ENCODE data around the gene ACTN1. TPM values are rescaled to one million over a fixed set of nuclear protein-coding genes. Genes with fewer than 3 reads are reported as not detected.

Gene ACTN1
- total and polyA plus RNA-seq, 10 of the 15 experiments (the other 5 are each of a cell fraction or from before 2014, with no cell fraction given), result 0.14 to 39.4 (median 2.6) TPM

DNA sequence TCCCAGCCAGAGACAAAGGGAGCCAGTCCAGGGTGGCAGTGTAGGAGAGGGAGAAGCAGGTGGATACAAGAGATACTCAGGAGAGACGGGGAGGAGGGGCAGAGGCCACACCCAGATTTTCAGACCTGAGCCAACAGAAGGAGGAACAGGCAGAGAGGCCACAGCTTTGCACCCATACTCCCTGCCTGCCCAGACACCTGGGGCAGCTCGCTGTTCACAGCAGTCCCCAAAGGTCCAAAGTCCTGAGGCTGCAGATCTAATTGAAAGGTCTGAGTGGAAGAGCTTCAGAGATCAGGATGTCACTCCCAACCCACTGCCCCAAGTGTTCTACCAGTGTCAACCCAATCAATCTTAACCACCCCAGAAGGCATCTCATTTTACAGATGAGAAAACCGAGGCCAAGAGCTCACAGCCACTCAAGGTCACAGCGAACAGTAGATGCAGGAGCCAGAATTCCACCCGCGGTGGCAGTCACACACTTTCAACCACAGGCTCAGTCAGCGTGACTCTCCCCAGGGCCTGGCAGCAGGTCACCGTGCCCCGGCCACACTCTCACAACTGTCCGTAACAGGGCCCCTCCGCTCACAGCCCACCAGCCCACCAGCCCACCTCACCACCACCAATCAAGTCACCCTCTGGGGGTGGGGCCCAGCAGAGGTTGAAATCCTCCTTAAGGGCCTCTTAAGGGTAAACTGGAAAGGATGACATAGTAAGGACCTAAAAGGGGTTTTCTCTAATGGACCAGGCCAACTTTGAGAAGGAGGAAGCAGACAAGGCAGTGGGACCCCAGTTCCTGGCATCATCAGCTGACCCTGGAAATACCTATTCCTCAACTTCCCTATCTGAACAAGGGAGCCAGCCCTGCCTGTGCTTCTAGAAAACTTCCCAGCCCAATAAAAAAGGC, 33.3 kb downstream of the ACTN1 start:
- Histone ChIP-seq H3K27ac (ENCODE audit: control insufficient read depth, insufficient read depth) (no peak overlapping the region), H3K79me2 (ENCODE audit: control insufficient read depth, insufficient read depth, low read length) (no peaks in the 10 kb centered on the region), H3K4me2 (ENCODE audit: control insufficient read depth, insufficient read depth) (0 out of 2 replicates have a peak overlapping the region, but pooled peaks have one; percentile 7), H2AFZ (ENCODE audit: control insufficient read depth, low read depth, low read length) (no peak overlapping the region), H3K27me3 (replicated peaks in 1 of 2; ENCODE audit: control insufficient read depth in 2 of 2, insufficient read depth in 2 of 2, low read length in 1 of 2) (0 out of 4 replicates have a peak, but pooled peaks cover 0 to 4% of the 10 kb centered on the region in 2 experiments), H3K36me3 (ENCODE audit: control insufficient read depth in 2 of 2, insufficient read depth in 2 of 2, low read length in 1 of 2) (no peaks in the 10 kb centered on the region), H3K4me3 (no peak overlapping the region), H3K4me1 (ENCODE audit: control insufficient read depth, insufficient read depth, low read length) (peaks cover 8% of the 10 kb centered on the region; the same call in 1 of the 2 replicates), H4K20me1 (ENCODE audit: control insufficient read depth, insufficient read depth) (no peaks in the 10 kb centered on the region), H3K9ac (ENCODE audit: control insufficient read depth, insufficient read depth, low read length) (no peak overlapping the region), H3K9me3 (replicated peaks; ENCODE audit: control insufficient read depth, insufficient read depth, low read length) (no peaks in the 10 kb centered on the region)
- ChIA-PET POLR2A (no interaction called here), RAD21 (ENCODE audit: unreplicated experiment) (interaction anchor here (1.5 kb wide), 1 partner anchor 36 kb away, joined by 5 read pairs; no protein-coding TSS in a partner anchor), SMC1A (ENCODE audit: uncharacterized antibody, unreplicated experiment) (interaction anchor here (1.5 kb wide), 1 partner anchor 16 kb away, joined by 5 read pairs; no protein-coding TSS in a partner anchor), CTCF (interaction anchor here (0.9 to 2.4 kb wide), 4 partner anchors 11 to 162 kb away, joined by 3 to 7 read pairs (median 4); no protein-coding TSS in a partner anchor)
- WGBS (ENCODE audit: insufficient coverage, insufficient replicate concordance, low lambda C conversion rate, missing lambda C conversion rate), result 19% methylated on average over 11 of the region's 11 CpGs
- in situ Hi-C loops (cut with MboI) (no loop called here), intact Hi-C loops (cut with micrococcal nuclease; ENCODE audit: unreplicated experiment) (no loop called here)
- no TSS peak for BruUV-seq (replicated peaks)
- TF ChIP-seq RUNX3 (IDR thresholded peaks at IDR 0.05; ENCODE audit: low read length) (no peak), RAD21 (IDR thresholded peaks at IDR 0.05; ENCODE audit: insufficient read depth, low read depth, low read length) (0 out of 2 replicates have a peak, but pooled peaks have one; percentile 9), ESRRA (IDR thresholded peaks at IDR 0.05; ENCODE audit: low read length) (0 out of 2 replicates have a peak, but pooled peaks have one; percentile 62), NR2F1 (conservative IDR thresholded peaks at IDR 0.05) (0 out of 2 replicates have a peak, but pooled peaks have one; percentile 17)
- ATAC-seq (peak; percentile 67), DNase-seq (ENCODE audit: low read depth, low spot score) (no peak), FAIRE-seq (no peak)

GRCh38 chr14:68945190-68945584, 33.9 kb downstream of the ACTN1 start:
- Histone ChIP-seq H3K4me1 (ENCODE audit: control insufficient read depth, insufficient read depth, low read length) (peaks cover 8% of the 10 kb centered on the region; the same call in 1 of the 2 replicates), H2AFZ (ENCODE audit: control insufficient read depth, low read depth, low read length) (no peak overlapping the region), H3K4me2 (ENCODE audit: control insufficient read depth, insufficient read depth) (no peak overlapping the region), H3K79me2 (ENCODE audit: control insufficient read depth, insufficient read depth, low read length) (no peaks in the 10 kb centered on the region), H3K4me3 (no peak overlapping the region), H3K27me3 (replicated peaks in 1 of 2; ENCODE audit: control insufficient read depth in 2 of 2, insufficient read depth in 2 of 2, low read length in 1 of 2) (0 out of 4 replicates have a peak, but pooled peaks cover 0 to 4% of the 10 kb centered on the region in 2 experiments), H4K20me1 (ENCODE audit: control insufficient read depth, insufficient read depth) (no peaks in the 10 kb centered on the region), H3K9ac (ENCODE audit: control insufficient read depth, insufficient read depth, low read length) (no peak overlapping the region), H3K27ac (ENCODE audit: control insufficient read depth, insufficient read depth) (no peak overlapping the region), H3K9me3 (replicated peaks; ENCODE audit: control insufficient read depth, insufficient read depth, low read length) (no peaks in the 10 kb centered on the region), H3K36me3 (ENCODE audit: control insufficient read depth in 2 of 2, insufficient read depth in 2 of 2, low read length in 1 of 2) (no peaks in the 10 kb centered on the region)
- no peak for DNase-seq (ENCODE audit: low read depth, low spot score)
- ChIA-PET POLR2A (no interaction called here), CTCF (interaction anchor here (0.6 to 2.4 kb wide), 5 partner anchors 11 to 162 kb away, joined by 3 to 7 read pairs (median 5); no protein-coding TSS in a partner anchor), SMC1A (ENCODE audit: uncharacterized antibody, unreplicated experiment) (interaction anchor here (1.5 kb wide), 1 partner anchor 16 kb away, joined by 5 read pairs; no protein-coding TSS in a partner anchor), RAD21 (ENCODE audit: unreplicated experiment) (interaction anchor here (1.5 kb wide), 1 partner anchor 35 kb away, joined by 5 read pairs; no protein-coding TSS in a partner anchor)
- ATAC-seq, result no peak
- 38% methylated on average over 4 of the region's 4 CpGs for WGBS (ENCODE audit: insufficient coverage, insufficient replicate concordance, low lambda C conversion rate, missing lambda C conversion rate)
- in situ Hi-C loops (cut with MboI) (no loop called here), intact Hi-C loops (cut with micrococcal nuclease; ENCODE audit: unreplicated experiment) (no loop called here)
- no peak for FAIRE-seq
- no TSS peak for BruUV-seq (replicated peaks)
- TF ChIP-seq USF2 (IDR thresholded peaks at IDR 0.05; ENCODE audit: borderline replicate concordance, low read depth, low read length), result no peak
- TF ChIP-seq, protein P1, sequence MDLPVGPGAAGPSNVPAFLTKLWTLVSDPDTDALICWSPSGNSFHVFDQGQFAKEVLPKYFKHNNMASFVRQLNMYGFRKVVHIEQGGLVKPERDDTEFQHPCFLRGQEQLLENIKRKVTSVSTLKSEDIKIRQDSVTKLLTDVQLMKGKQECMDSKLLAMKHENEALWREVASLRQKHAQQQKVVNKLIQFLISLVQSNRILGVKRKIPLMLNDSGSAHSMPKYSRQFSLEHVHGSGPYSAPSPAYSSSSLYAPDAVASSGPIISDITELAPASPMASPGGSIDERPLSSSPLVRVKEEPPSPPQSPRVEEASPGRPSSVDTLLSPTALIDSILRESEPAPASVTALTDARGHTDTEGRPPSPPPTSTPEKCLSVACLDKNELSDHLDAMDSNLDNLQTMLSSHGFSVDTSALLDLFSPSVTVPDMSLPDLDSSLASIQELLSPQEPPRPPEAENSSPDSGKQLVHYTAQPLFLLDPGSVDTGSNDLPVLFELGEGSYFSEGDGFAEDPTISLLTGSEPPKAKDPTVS (IDR thresholded peaks at IDR 0.05; ENCODE audit: low read depth, low read length), result no peak
- TF ChIP-seq, protein P2, sequence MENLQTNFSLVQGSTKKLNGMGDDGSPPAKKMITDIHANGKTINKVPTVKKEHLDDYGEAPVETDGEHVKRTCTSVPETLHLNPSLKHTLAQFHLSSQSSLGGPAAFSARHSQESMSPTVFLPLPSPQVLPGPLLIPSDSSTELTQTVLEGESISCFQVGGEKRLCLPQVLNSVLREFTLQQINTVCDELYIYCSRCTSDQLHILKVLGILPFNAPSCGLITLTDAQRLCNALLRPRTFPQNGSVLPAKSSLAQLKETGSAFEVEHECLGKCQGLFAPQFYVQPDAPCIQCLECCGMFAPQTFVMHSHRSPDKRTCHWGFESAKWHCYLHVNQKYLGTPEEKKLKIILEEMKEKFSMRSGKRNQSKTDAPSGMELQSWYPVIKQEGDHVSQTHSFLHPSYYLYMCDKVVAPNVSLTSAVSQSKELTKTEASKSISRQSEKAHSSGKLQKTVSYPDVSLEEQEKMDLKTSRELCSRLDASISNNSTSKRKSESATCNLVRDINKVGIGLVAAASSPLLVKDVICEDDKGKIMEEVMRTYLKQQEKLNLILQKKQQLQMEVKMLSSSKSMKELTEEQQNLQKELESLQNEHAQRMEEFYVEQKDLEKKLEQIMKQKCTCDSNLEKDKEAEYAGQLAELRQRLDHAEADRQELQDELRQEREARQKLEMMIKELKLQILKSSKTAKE (IDR thresholded peaks at IDR 0.05; ENCODE audit: low read depth, poor library complexity, severe bottlenecking), result no peak

Measured in GM12878 (cell line).